HG03175 (cell line): ENCODE data around the gene VMP1.

Source experiments
- ATAC-seq: cut with Tn5 transposase; IDR thresholded peaks from one replicate; pipeline ENCODE4 v1.9.1; 2021; ENCODE audit warnings: mild to moderate bottlenecking, moderate library complexity; ENCODE audit not compliant: unreplicated experiment

The VMP1 gene

GRCh38 chr17:59707971-59708430 lies 547 bp downstream of the VMP1 start:
- no peak for ATAC-seq

DNA sequence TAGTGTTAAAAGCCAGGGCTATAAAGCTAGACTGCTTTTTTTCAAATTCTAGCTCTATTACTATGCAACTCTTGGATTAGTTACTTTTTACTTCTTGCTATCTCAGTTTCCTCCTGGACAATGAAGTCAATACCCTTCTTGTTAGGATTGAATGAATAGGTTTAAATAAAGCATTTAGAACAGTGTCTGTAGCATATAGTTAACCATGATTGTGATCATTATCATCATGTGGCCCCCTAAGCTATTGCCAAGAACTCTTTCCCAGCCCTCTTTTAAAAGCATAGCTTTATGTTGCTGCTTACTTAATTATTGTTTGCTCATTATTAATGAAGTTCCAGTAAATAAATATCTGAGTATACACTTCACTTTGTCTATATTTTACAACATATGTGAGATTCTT lies 4.5 kb downstream of the VMP1 start:
- ATAC-seq, result no peak

- ATAC-seq, result no peak
Observed at GRCh38 chr17:59712862-59713261, 5.4 kb downstream of the VMP1 start.

DNA sequence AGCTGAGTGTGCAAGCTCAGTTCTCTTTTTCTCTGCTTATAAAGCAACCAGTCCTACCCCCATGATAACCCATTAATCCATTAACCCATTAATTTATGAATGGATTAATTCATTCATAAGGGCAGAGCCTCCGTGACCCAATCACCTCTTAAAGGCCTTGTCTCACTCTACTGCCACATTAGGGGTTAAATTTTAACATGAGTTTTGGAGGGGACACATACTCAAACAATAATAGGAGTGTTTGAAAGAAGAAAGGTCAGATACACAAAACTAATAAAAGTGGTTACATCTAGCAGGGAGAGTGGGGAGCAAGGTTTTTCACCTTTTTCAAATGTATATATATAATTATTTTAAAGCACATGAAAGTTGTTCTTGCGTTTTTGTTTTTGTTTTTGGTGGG lies 6.8 kb downstream of the VMP1 start:
- no peak for ATAC-seq

DNA sequence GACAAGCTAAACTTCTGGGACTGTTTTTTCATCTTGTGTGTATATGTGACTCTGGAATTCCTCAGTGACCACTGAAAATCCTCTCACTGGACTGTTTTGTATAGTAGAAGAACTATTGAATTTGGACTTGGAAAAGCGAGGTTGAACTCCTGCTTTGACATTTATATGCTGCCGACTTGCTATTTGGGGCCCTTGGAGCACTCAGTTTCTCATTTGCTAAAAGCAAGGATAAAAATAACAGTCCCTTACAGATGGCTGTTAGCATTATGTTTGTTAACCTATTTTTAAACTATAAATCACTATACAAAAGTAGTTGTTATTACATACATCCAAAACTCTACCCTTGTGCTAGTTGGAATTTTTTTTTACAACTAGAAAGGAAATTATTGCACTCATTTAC lies 9.0 kb downstream of the VMP1 start:
- ATAC-seq, result no peak

DNA sequence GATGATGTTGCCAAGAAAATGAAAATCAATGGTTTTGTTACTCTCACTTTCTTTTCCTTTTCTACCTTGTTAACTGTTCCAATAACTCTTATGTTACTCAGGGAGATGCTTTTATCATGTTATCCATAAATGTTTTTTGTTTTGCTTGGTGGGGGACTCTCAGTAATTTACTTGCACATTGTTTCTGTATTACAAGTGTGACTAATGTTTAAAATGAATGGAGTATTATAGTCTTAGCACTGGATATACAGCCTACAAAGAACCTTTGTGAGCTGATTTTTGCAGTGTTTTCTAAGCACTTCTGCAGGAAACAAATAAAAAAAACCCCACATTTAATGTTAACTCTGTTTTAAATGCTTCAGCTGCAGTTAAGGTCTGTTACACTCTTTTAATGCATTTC lies 12.1 kb downstream of the VMP1 start:
- no peak for ATAC-seq

DNA sequence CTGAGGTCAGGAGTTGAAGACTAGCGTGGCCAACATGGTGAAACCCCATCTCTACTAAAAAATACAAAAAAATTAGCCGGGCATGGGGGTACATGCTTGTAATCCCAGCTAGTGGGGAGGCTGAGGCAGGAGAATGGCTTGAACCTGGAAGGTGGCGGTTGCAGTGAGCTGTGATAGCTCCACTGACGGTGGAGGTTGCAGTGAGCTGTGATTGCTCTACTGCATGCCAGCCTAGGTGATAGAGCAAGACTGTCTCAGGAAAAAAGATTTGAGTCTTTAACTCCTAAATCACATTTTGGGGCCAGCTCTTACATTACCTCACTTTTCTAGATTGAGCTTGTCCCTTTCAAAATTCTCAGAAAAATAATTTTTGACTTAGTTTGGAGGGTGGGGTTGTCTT lies 15.2 kb downstream of the VMP1 start:
- ATAC-seq, result no peak

GRCh38 chr17:59723041-59723440 lies 15.6 kb downstream of the VMP1 start:
- ATAC-seq, result no peak

GRCh38 chr17:59723607-59724006 lies 16.2 kb downstream of the VMP1 start:
- ATAC-seq, result no peak

- ATAC-seq, result no peak
Observed at GRCh38 chr17:59725691-59726090, 18.2 kb downstream of the VMP1 start.

DNA sequence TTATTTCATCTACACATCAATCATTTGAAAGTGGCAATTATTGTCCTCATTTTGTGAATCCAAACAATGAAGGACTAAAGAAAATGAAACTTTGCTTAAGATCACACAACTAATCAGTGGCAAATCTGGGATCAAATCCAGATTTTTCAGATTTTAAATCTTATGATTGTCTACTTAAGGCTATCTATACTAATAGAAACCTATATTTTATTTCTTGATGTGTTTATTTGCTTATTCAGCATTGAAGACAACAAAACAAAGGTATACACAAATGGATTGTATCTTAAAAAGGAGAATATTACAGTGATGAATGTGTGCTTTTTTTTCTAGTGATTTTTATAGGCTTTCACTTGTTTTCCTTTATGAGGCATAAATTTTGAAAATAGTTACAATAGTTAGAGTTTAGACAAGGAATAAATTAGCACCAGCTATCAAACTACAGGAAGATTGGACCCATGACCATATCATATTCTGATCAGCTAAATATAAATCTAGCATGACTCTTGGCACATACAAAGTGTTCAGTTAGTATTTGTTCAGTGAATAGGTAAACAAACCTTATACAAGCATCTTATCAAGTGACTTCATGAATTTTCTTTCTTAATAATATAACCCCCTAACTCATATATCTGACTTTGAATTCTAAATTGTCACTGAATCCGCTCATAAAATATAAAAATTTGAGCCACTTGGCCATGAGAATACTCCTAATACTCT lies 20.5 kb downstream of the VMP1 start:
- ATAC-seq, result no peak

- ATAC-seq, result no peak
Observed at GRCh38 chr17:59730268-59730834, 22.9 kb downstream of the VMP1 start.

GRCh38 chr17:59733697-59734096 lies 26.2 kb downstream of the VMP1 start:
- ATAC-seq, result no peak

DNA sequence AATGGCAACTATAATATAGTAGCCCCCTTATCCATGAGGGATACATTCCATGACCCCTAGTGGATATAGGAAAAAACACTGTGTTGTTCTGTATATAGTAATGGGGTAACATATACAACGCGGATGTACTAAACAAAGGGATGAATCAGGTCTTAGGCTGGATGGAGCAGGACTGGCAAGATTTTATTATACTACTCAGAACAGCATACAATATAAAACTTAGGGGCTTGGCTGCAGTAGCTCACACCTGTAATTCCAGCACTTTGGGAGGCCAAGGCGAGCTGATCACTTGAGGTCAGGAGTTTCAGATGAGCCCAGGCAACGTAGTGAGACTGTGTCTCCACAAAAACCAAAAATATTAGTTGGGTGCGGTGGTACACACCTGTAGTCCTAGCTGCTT lies 26.8 kb downstream of the VMP1 start:
- no peak for ATAC-seq

GRCh38 chr17:59737324-59737723 lies 29.9 kb downstream of the VMP1 start:
- ATAC-seq, result no peak

DNA sequence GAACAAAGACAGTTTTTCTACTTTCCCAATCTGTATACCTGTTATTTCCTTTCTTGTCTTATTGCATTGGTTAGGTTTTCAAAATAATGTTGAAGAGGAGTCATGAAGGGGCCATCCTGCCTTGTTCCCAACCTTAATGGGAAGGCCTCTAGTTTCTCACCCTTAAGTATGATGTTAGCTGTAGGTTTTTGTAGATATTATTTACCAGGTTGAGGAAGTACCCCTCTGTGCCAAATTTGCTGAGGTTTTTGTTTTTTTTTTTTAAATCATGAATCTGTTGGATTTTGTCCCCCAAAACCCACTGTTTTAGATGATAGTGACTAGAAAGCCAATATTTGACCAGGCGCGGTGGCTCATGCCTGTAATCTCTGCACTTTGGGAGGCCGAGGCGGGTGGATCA lies 36.4 kb downstream of the VMP1 start:
- ATAC-seq, result no peak

- no peak for ATAC-seq
Observed at GRCh38 chr17:59745040-59745439, 37.6 kb downstream of the VMP1 start.

DNA sequence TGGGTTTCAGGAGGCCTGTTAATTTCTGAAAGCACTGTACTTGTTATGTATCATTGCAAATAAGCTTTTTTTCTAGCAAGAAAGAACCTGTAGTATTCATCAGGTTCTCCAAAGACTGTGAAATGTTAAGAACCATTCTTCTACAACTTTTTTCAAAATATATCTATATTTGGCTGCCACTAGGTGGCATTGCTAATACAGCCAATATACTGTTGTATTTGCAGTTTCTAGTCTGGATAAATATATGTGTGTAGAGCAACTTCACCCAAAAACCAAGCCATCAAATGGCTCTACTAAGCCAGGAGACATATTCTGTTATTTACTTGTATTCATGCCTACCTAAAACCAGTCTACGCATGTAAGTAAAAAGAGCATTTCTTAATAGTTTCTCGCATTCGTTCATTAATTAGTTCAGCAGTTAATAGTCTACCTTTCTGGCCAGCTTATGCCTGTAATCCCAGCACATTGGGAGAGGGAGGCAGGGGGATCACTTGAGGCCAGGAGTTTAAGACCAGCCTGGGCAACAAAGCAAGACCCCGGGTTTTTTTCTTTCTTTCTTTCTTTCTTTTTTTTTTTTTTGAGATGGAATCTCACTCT lies 39.5 kb downstream of the VMP1 start:
- no peak for ATAC-seq

DNA sequence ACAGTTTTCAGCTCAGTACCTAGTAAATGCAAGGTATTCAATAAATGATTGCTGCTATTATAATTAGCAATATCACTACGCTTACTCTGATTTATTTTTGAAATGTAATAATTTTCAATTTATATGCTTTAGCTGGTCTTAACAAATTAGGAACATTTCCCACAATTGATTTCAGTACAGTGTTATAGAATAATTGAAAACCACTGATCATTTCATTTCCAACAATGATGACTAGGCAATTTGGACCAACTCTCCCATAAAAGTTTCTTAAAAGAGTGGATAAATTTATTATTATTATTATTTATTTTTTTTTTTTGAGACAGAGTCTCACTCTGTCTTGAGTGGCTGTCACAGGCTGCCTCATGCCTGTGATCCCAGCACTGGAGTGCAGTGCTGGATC lies 41.1 kb downstream of the VMP1 start:
- no peak for ATAC-seq

DNA sequence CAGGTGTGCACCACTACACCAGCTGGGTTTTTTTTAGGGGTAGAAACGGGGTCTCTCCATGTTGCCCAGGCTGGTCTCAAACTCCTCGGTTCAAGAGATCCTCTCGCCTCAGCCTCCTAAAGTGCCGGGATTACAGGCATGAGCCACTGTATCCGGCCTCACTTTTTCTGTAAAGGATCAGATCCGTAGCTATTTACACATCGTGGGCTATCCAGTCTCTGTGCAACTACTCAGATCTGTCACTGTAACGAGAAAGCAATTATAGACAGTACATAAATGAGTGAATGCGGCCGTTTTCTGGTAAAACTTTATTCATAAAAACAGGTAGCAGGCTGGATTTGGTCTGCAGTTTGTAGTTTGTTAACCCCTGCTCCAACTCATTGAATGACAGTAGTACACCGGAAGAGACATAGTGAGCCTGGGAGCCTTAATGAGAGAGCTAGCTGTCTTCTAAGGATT lies 44.5 kb downstream of the VMP1 start:
- peak; percentile 49 for ATAC-seq

DNA sequence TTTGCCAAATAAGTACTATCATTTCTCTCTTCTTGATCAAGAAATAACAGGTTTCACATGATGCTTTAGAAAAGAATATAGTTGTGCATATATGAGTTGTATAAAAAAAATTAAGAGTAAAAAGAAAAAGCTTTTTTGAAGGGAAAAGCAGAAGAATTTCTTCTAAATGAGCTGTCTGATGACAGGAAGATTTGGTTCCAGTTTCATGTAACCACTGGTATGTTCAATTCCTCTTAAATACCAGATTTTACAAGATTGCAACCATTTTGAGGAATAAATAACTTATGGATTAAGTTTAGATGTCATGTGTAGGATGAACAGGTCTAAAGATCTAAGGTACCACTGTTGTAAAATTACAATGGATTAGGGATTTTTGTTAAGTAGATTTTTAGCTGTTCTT lies 45.0 kb downstream of the VMP1 start:
- no peak for ATAC-seq

GRCh38 chr17:59752922-59753321 lies 45.5 kb downstream of the VMP1 start:
- ATAC-seq, result no peak
